ENCODE data around the gene XRCC5.

DNA sequence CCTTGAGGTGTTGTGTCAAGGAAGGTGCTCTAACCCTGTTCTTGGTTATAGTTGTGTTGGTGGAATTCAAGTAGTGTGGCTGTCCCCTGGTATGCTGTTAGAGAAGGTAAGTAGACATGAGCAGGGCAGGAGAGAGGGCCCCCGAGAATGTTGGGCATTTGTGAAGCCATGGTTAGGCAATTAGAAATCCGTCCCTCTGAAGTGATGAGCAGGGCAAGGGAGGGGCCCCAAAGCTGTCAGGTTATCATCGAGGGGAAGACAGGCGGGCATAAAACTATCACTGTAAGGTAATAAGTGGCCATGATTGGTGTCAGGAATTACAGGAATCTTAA, 5.2 kb downstream of the XRCC5 start:
- no peak for TF ChIP-seq POLR2AphosphoS5 (IDR thresholded peaks at IDR 0.05; ENCODE audit: low read depth, low read length)
- TF ChIP-seq, protein P1, sequence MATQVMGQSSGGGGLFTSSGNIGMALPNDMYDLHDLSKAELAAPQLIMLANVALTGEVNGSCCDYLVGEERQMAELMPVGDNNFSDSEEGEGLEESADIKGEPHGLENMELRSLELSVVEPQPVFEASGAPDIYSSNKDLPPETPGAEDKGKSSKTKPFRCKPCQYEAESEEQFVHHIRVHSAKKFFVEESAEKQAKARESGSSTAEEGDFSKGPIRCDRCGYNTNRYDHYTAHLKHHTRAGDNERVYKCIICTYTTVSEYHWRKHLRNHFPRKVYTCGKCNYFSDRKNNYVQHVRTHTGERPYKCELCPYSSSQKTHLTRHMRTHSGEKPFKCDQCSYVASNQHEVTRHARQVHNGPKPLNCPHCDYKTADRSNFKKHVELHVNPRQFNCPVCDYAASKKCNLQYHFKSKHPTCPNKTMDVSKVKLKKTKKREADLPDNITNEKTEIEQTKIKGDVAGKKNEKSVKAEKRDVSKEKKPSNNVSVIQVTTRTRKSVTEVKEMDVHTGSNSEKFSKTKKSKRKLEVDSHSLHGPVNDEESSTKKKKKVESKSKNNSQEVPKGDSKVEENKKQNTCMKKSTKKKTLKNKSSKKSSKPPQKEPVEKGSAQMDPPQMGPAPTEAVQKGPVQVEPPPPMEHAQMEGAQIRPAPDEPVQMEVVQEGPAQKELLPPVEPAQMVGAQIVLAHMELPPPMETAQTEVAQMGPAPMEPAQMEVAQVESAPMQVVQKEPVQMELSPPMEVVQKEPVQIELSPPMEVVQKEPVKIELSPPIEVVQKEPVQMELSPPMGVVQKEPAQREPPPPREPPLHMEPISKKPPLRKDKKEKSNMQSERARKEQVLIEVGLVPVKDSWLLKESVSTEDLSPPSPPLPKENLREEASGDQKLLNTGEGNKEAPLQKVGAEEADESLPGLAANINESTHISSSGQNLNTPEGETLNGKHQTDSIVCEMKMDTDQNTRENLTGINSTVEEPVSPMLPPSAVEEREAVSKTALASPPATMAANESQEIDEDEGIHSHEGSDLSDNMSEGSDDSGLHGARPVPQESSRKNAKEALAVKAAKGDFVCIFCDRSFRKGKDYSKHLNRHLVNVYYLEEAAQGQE (IDR thresholded peaks at IDR 0.05; ENCODE audit: insufficient read depth in 1 of 2, low read depth in 2 of 2, low read length in 2 of 2) = no peak
- no peak for TF ChIP-seq FOXP2 (optimal IDR thresholded peaks at IDR 0.05; ENCODE audit: borderline replicate concordance, extremely low read depth, extremely low read length, insufficient read depth)
- TF ChIP-seq TAF1 (IDR thresholded peaks at IDR 0.05; ENCODE audit: borderline replicate concordance, insufficient read depth, low read length) = 0 out of 2 replicates have a peak, but pooled peaks have one; percentile 19
- no peak for TF ChIP-seq SIN3A (IDR thresholded peaks at IDR 0.05; ENCODE audit: borderline replicate concordance, insufficient read depth, low read length)

Data from PFSK-1 (cell line).